ENCODE data around the gene ZDHHC13. TPM values are rescaled to one million over a fixed set of nuclear protein-coding genes. Genes with fewer than 3 reads are reported as not detected.

Gene ZDHHC13
- total and polyA plus RNA-seq, 12 donors = 6.5 to 30.7 (median 9.0) TPM

- H3K36me3 ChIP-seq (replicated peaks in 1 of 2) = no peaks in the 10 kb centered on the region
- intact Hi-C loops (cut with DNase I) = no loop called here
- TF ChIP-seq CTCF (IDR thresholded peaks at IDR 0.05) = no peak
- no peak for TF ChIP-seq POLR2A (IDR thresholded peaks at IDR 0.05)
Measured at GRCh38 chr11:19161651-19162050, 44.7 kb downstream of the ZDHHC13 start.

GRCh38 chr11:19162951-19163505 is 46.1 kb downstream of the ZDHHC13 start:
- DNase-seq = no peak
- Histone ChIP-seq H3K4me3 (no peak overlapping the region), H3K27me3 (no peaks in the 10 kb centered on the region), H3K9me3 (replicated peaks in 1 of 3) (no peaks in the 10 kb centered on the region), H3K4me1 (replicated peaks in 1 of 2) (no peaks in the 10 kb centered on the region), H3K27ac (no peak overlapping the region), H3K36me3 (replicated peaks in 1 of 2) (no peaks in the 10 kb centered on the region)
- 90 to 95% (median 92%) methylated on average over 1 of the region's 1 CpG for WGBS, 4 donors
- no peak for TF ChIP-seq POLR2A (IDR thresholded peaks at IDR 0.05)
- TF ChIP-seq CTCF (IDR thresholded peaks at IDR 0.05) = no peak
- intact Hi-C loops (cut with DNase I) = no loop called here

More at GRCh38 chr11:19161651-19162050, 44.7 kb downstream of the ZDHHC13 start:
- DNase-seq = no peak
- Histone ChIP-seq H3K4me1 (replicated peaks in 1 of 2) (no peaks in the 10 kb centered on the region), H3K9me3 (replicated peaks in 1 of 3) (no peaks in the 10 kb centered on the region), H3K4me3 (no peak overlapping the region), H3K27me3 (no peaks in the 10 kb centered on the region), H3K27ac (no peak overlapping the region)
- 94 to 98% (median 96%) methylated on average over 2 of the region's 2 CpGs for WGBS, 4 donors

GRCh38 chr11:19163617-19164016 is 46.6 kb downstream of the ZDHHC13 start:
- TF ChIP-seq POLR2A (IDR thresholded peaks at IDR 0.05) (no peak), CTCF (IDR thresholded peaks at IDR 0.05) (no peak)
- H3K9me3 ChIP-seq (replicated peaks in 1 of 3) = no peaks in the 10 kb centered on the region
- intact Hi-C loops (cut with DNase I) = no loop called here
- H3K27ac ChIP-seq = no peak overlapping the region
- no peaks in the 10 kb centered on the region for H3K36me3 ChIP-seq (replicated peaks in 1 of 2)
- no peaks in the 10 kb centered on the region for H3K4me1 ChIP-seq (replicated peaks in 1 of 2)
- no peaks in the 10 kb centered on the region for H3K27me3 ChIP-seq
- no peak overlapping the region for H3K4me3 ChIP-seq
- DNase-seq = no peak
- WGBS, 4 donors = 85 to 93% (median 89%) methylated on average over 1 of the region's 1 CpG

GRCh38 chr11:19164230-19164855 is 47.4 kb downstream of the ZDHHC13 start:
- H3K27ac ChIP-seq = no peak overlapping the region
- TF ChIP-seq CTCF (IDR thresholded peaks at IDR 0.05) (no peak), POLR2A (IDR thresholded peaks at IDR 0.05) (no peak)
- intact Hi-C loops (cut with DNase I) = no loop called here
- no peaks in the 10 kb centered on the region for H3K36me3 ChIP-seq (replicated peaks in 1 of 2)
- H3K4me1 ChIP-seq (replicated peaks in 1 of 2) = peaks cover 0 to 4% of the 10 kb centered on the region in 2 donors
- no peak overlapping the region for H3K4me3 ChIP-seq
- no peak for DNase-seq
- H3K27me3 ChIP-seq = no peaks in the 10 kb centered on the region
- 89 to 91% (median 90%) methylated on average over 4 of the region's 4 CpGs for WGBS, 4 donors
- no peaks in the 10 kb centered on the region for H3K9me3 ChIP-seq (replicated peaks in 1 of 3)

All from adrenal gland (tissue), 12 donors.